CD14-positive monocyte (primary cell): ENCODE results near the gene METAP1D. TPM values are rescaled to one million over a fixed set of nuclear protein-coding genes. Genes with fewer than 3 reads are reported as not detected.
"Not testable (repeated sequence)": the region's sequence is repeated elsewhere in the genome, so short reads cannot be mapped to it uniquely, and the experiment has no call there.

Experiments used
- DNase-seq, 3 donors: peaks; one replicate each; pipeline ENCODE4 v3.0.0-alpha.2; 2011 to 2022
- H2AFZ ChIP-seq: 2 replicates; pipeline ENCODE4 v1.6.0; 2012; ENCODE audit warnings: mild to moderate bottlenecking, low read depth, low read length, inconsistent platforms; ENCODE audit not compliant: insufficient read depth, poor library complexity, severe bottlenecking
- H3K27ac ChIP-seq, 2 donors: 1 replicate in 1 of 2; 2 replicates in 1 of 2; pipeline ENCODE4 v1.5.1; 2012 to 2013; ENCODE audit warnings: low read length in 2 of 2, control low read depth in 1 of 2, inconsistent platforms in 1 of 2, low read depth in 1 of 2, mild to moderate bottlenecking in 1 of 2
- H3K27me3 ChIP-seq, 2 donors: one replicate each; pipeline versions ENCODE4 v1.6.0 to v1.6.1; 2011 to 2013; ENCODE audit warnings: low read length in 2 of 2; ENCODE audit not compliant: control insufficient read depth in 2 of 2, insufficient read depth in 2 of 2
- H3K36me3 ChIP-seq, 2 donors: replicated peaks in 1 of 2; 1 replicate in 1 of 2; 2 replicates in 1 of 2; pipeline versions ENCODE4 v1.5.1 to v1.6.1; 2012 to 2013; ENCODE audit warnings: low read length in 2 of 2, control low read depth in 1 of 2, inconsistent platforms in 1 of 2, mild to moderate bottlenecking in 1 of 2; ENCODE audit not compliant: insufficient read depth in 2 of 2, control insufficient read depth in 1 of 2
- H3K4me1 ChIP-seq, 2 donors: 1 replicate in 1 of 2; 2 replicates in 1 of 2; pipeline versions ENCODE4 v1.5.1 to v1.6.1; 2012 to 2013; ENCODE audit warnings: low read length in 2 of 2, control low read depth in 1 of 2, inconsistent platforms in 1 of 2, mild to moderate bottlenecking in 1 of 2, moderate library complexity in 1 of 2; ENCODE audit not compliant: insufficient read depth in 2 of 2, control insufficient read depth in 1 of 2
- H3K4me2 ChIP-seq: replicated peaks from 2 replicates; pipeline ENCODE3; 2012; ENCODE audit warnings: low read length, moderate library complexity, mild to moderate bottlenecking; ENCODE audit not compliant: poor library complexity, severe bottlenecking; ENCODE audit errors: extremely low read depth
- H3K4me3 ChIP-seq, 3 experiments: fragments of 200-600 bp in 1 of 3; sonication (generic) in 1 of 3; replicated peaks in 1 of 3; 1 replicate in 2 of 3; 2 replicates in 1 of 3; pipeline ENCODE4 v1.5.1; 2011 to 2013; ENCODE audit warnings: low read length in 3 of 3, mild to moderate bottlenecking in 3 of 3, control low read depth in 2 of 3, low read depth in 2 of 3, inconsistent platforms in 1 of 3, moderate library complexity in 1 of 3
- H3K79me2 ChIP-seq: 2 replicates; pipeline ENCODE4 v1.6.0; 2012; ENCODE audit warnings: mild to moderate bottlenecking, control low read depth, inconsistent platforms, low read length, moderate library complexity; ENCODE audit not compliant: insufficient read depth
- H3K9ac ChIP-seq: 2 replicates; pipeline ENCODE4 v1.6.0; 2017; ENCODE audit warnings: low read length, mild to moderate bottlenecking; ENCODE audit not compliant: insufficient read depth, poor library complexity, severe bottlenecking
- H3K9me3 ChIP-seq, 2 donors: replicated peaks in 1 of 2; 1 replicate in 1 of 2; 2 replicates in 1 of 2; pipeline versions ENCODE4 v1.5.1 to v1.6.1; 2012 to 2013; ENCODE audit warnings: low read length in 2 of 2, control low read depth in 1 of 2; ENCODE audit not compliant: control insufficient read depth in 1 of 2, insufficient read depth in 1 of 2
- H4K20me1 ChIP-seq: 2 replicates; pipeline ENCODE4 v1.6.0; 2012; ENCODE audit warnings: mild to moderate bottlenecking, low read length, control low read depth, moderate library complexity; ENCODE audit not compliant: insufficient read depth
- H3K27ac Mint-ChIP-seq, 7 donors: one replicate each; pipeline ENCODE4 v1.8.0; 2020; ENCODE audit warnings: mild to moderate bottlenecking in 7 of 7, mixed read lengths in 7 of 7, moderate library complexity in 6 of 7, inconsistent platforms in 2 of 7
- H3K27me3 Mint-ChIP-seq, 3 donors: one replicate each; pipeline ENCODE4 v1.8.0; 2021 to 2022; ENCODE audit warnings: low read depth in 3 of 3, mild to moderate bottlenecking in 3 of 3, mixed read lengths in 3 of 3, moderate library complexity in 3 of 3, inconsistent platforms in 1 of 3
- H3K36me3 Mint-ChIP-seq, 2 donors: one replicate each; pipeline ENCODE4 v1.8.0; 2020; ENCODE audit warnings: mixed read lengths in 2 of 2, inconsistent platforms in 1 of 2, mild to moderate bottlenecking in 1 of 2
- H3K4me1 Mint-ChIP-seq: one replicate; pipeline ENCODE4 v1.8.0; 2020; ENCODE audit warnings: mild to moderate bottlenecking, mixed read lengths
- H3K4me3 Mint-ChIP-seq, 2 donors: one replicate each; pipeline ENCODE4 v1.8.0; 2020; ENCODE audit warnings: mild to moderate bottlenecking in 2 of 2, mixed read lengths in 2 of 2, moderate library complexity in 1 of 2
- H3K9me3 Mint-ChIP-seq, 7 donors: one replicate each; pipeline ENCODE4 v1.8.0; 2020 to 2022; ENCODE audit warnings: mixed read lengths in 7 of 7, mild to moderate bottlenecking in 6 of 7, moderate library complexity in 6 of 7, inconsistent platforms in 2 of 7
- CTCF ChIP-seq: fragments of 200-600 bp; IDR thresholded peaks from one replicate; pipeline ENCODE4 v1.8.0; 2022; ENCODE audit warnings: antibody characterized with exemption, mild to moderate bottlenecking
- WGBS: methylation state at CpG from one replicate; pipeline ENCODE4 v1.1.5; 2013; ENCODE audit warnings: missing lambda C conversion rate; ENCODE audit not compliant: insufficient coverage; 5-methylcytosine and 5-hydroxymethylcytosine counted together
- intact Hi-C, 2 donors: fragments of 100-400 bp; cut with micrococcal nuclease; formaldehyde crosslinking; loops; one replicate each; pipeline versions ENCODE4 v1.15.0 to v1.15.1; 2023
- polyA plus RNA-seq, 3 donors: library from polyadenylated mRNA; depleted of rRNA in 1 of 3; unstranded in 2 of 3; stranded (reverse) in 1 of 3; fragments of 300-500 nt in 2 of 3; fragments of >200 nt in 1 of 3; fragmentation: Illumina TruSeq in 2 of 3; gene quantifications; 1 replicate in 2 of 3; 2 replicates in 1 of 3; pipeline ENCODE4 v1.2.3, GENCODE V29; 2012 to 2021

METAP1D gene
- polyA plus RNA-seq, 3 donors: 0.37 to 1.7 (median 0.41) TPM

- Histone ChIP-seq H3K27me3 (no peaks in the 10 kb centered on the region), H3K4me2 (no peak overlapping the region), H3K36me3 (no peaks in the 10 kb centered on the region), H3K4me3 (no peak overlapping the region), H3K27ac (no peak overlapping the region), H3K4me1 (no peaks in the 10 kb centered on the region), H3K9ac (no peak overlapping the region), H2AFZ (no peak overlapping the region), H4K20me1 (no peaks in the 10 kb centered on the region), H3K79me2 (no peaks in the 10 kb centered on the region), H3K9me3 (no peaks in the 10 kb centered on the region)
- DNase-seq: no peak
- intact Hi-C loops: no loop called here
- Mint-ChIP-seq H3K4me3 (no peak overlapping the region), H3K27ac (no peak overlapping the region), H3K9me3 (peaks cover 0 to 5% (median 0%) of the 10 kb centered on the region in 7 donors), H3K4me1 (no peaks in the 10 kb centered on the region), H3K27me3 (peaks cover 0 to 2% (median 0%) of the 10 kb centered on the region in 3 donors), H3K36me3 (no peaks in the 10 kb centered on the region)
- 78% methylated on average over 1 of the region's 2 CpGs for WGBS
- TF ChIP-seq CTCF: no peak
Measured at GRCh38 chr2:172056293-172056692, 56.5 kb downstream of the METAP1D start.

GRCh38 chr2:172058660-172059059 lies 58.9 kb downstream of the METAP1D start:
- no peaks in the 10 kb centered on the region for H3K36me3 ChIP-seq
- H3K27ac ChIP-seq: no peak overlapping the region
- H3K4me3 ChIP-seq: no peak overlapping the region
- no peaks in the 10 kb centered on the region for H3K27me3 ChIP-seq
- no peak overlapping the region for H3K9ac ChIP-seq
- peaks cover 0 to 2% (median 0%) of the 10 kb centered on the region in 3 donors for H3K27me3 Mint-ChIP-seq
- H3K4me2 ChIP-seq: no peak overlapping the region
- H3K9me3 Mint-ChIP-seq: peaks cover 0 to 5% (median 0%) of the 10 kb centered on the region in 7 donors
- H3K79me2 ChIP-seq: no peaks in the 10 kb centered on the region
- intact Hi-C loops: no loop called here
- no peak for TF ChIP-seq CTCF
- H3K27ac Mint-ChIP-seq: no peak overlapping the region
- no peak for DNase-seq
- no peaks in the 10 kb centered on the region for H3K4me1 Mint-ChIP-seq
- no peaks in the 10 kb centered on the region for H3K9me3 ChIP-seq
- no peak overlapping the region for H2AFZ ChIP-seq
- peaks cover 0 to 4% of the 10 kb centered on the region in 2 donors for H3K36me3 Mint-ChIP-seq
- H4K20me1 ChIP-seq: no peaks in the 10 kb centered on the region
- no peaks in the 10 kb centered on the region for H3K4me1 ChIP-seq
- H3K4me3 Mint-ChIP-seq: no peak overlapping the region
- 100% methylated on average over 4 of the region's 5 CpGs for WGBS

- H4K20me1 ChIP-seq, intact Hi-C loops, H3K9ac ChIP-seq, H3K36me3 Mint-ChIP-seq, H3K4me2 ChIP-seq, H3K4me1 Mint-ChIP-seq, H3K27me3 ChIP-seq, DNase-seq, H3K9me3 ChIP-seq, H3K27ac ChIP-seq, H3K79me2 ChIP-seq, H3K4me3 Mint-ChIP-seq, H3K4me3 ChIP-seq, H3K4me1 ChIP-seq, H2AFZ ChIP-seq, H3K36me3 ChIP-seq, H3K27me3 Mint-ChIP-seq, H3K9me3 Mint-ChIP-seq: not testable (repeated sequence)
- 100% methylated on average over 2 of the region's 5 CpGs for WGBS
- peak overlapping the region in 1 of 7 donors; percentile 20 for H3K27ac Mint-ChIP-seq
Measured at GRCh38 chr2:172060118-172060517, 60.4 kb downstream of the METAP1D start.
